ELR (cell line): Measurements from ENCODE around the gene SNRNP48.
A peak's percentile ranks its signal among the peaks of the same experiment; 100 is the strongest.

Experiments
- DNase-seq: peaks from one replicate; pipeline ENCODE4 v3.0.0-alpha.2; 2015; ENCODE audit warnings: low read depth

SNRNP48 gene, protein sequence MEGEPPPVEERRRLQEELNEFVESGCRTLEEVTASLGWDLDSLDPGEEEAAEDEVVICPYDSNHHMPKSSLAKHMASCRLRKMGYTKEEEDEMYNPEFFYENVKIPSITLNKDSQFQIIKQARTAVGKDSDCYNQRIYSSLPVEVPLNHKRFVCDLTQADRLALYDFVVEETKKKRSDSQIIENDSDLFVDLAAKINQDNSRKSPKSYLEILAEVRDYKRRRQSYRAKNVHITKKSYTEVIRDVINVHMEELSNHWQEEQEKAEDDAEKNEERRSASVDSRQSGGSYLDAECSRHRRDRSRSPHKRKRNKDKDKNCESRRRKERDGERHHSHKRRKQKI

DNA sequence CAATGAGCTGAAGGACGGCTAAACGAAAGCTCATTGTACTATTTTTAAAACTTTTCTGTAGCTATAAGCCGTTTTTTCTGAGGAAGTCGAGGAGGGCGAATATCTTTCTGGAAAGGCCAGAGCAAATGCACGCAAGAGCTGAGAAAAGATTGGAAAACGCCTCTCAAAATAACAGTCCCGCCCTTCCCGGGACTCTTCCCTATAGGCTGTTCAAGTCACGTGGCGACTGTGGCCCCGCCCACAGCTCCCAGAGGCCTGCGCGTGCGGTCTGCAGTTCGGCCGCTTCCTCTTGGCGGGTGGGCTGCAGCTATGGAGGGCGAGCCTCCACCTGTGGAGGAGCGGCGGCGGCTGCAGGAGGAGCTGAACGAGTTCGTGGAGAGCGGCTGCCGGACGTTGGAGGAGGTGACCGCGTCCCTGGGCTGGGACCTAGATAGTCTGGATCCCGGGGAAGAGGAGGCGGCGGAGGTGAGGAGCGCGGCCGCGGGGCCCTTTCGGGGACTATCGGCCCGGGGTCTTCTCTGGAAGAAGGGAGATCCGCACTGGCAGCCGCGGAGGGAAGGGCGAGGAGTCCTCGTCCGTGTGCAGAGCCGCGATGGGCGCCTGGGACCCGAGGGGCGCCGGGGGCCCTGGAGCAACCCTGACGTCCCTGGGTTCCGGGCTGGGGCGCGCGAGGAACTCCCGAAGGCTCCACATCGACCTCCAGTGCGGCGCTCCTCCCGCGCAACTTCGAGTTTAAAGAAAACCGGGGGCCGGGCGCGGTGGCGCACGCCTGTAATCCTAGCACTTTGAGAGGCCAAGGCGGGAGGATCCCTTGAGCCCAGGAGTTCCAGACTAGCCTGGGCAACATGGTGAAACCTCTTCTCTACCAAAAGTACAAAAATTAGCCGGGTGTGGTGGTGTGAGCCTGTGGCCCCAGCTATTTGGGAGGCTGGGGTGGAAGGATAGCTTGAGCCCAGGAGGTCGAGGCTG is at the start of gene SNRNP48:
SNRNP48 (plus strand) TSS at position 250 of the 969 bp plus-strand sequence; CDS start at position 310, 60 bp downstream.
- peak; percentile 95 for DNase-seq

DNA sequence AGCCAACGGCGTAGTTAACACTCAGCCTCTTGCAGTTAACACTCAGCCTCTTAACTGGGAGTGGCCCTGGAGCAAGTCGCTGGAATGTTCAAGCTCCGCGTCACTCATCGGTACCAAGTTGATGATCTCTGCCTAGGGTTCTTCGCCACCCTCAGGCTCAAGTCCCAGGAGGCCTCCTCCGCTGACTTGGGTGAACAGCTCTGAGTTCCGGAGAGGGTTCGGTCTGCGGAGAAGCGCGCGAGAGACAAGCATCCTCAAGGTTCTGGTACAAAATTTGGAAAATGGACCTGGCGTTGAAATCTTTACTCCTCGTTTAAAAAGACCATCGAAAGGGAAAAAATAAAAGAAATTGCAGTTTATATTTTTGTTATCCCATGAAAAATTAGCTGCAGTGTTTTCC is 49.4 kb upstream of the SNRNP48 start:
- DNase-seq, result no peak

DNA sequence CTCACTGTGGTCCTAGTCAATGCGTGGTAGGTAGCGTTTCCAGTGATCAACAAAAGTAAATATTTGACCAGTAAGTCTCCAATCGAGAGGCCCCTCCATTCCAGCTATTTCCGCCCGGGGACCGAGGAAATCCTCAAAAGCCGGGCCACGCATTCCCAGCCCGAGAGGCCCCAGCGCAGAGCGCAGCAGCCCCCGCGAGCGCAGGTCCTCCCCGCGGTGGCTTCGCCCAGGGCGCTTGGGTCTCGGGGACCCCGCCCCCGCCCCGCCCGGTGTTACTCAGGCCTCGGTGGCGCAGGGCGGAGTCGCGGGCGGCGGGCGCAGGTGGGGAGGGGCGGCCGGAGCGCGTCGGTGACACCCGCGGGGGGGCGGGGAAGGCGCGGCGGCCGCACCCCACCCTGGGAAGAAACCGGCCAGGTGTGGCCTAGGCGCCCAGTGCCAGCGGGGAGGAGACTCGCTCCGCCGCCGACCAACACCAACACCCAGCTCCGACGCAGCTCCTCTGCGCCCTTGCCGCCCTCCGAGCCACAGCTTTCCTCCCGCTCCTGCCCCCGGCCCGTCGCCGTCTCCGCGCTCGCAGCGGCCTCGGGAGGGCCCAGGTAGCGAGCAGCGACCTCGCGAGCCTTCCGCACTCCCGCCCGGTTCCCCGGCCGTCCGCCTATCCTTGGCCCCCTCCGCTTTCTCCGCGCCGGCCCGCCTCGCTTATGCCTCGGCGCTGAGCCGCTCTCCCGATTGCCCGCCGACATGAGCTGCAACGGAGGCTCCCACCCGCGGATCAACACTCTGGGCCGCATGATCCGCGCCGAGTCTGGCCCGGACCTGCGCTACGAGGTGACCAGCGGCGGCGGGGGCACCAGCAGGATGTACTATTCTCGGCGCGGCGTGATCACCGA is 48.6 kb upstream of the SNRNP48 start, which contains the start of gene DSP:
DSP (plus strand) TSS at position 497 of the 890 bp plus-strand sequence; CDS start at position 742, 245 bp downstream.
- DNase-seq, result peak; percentile 31

DNA sequence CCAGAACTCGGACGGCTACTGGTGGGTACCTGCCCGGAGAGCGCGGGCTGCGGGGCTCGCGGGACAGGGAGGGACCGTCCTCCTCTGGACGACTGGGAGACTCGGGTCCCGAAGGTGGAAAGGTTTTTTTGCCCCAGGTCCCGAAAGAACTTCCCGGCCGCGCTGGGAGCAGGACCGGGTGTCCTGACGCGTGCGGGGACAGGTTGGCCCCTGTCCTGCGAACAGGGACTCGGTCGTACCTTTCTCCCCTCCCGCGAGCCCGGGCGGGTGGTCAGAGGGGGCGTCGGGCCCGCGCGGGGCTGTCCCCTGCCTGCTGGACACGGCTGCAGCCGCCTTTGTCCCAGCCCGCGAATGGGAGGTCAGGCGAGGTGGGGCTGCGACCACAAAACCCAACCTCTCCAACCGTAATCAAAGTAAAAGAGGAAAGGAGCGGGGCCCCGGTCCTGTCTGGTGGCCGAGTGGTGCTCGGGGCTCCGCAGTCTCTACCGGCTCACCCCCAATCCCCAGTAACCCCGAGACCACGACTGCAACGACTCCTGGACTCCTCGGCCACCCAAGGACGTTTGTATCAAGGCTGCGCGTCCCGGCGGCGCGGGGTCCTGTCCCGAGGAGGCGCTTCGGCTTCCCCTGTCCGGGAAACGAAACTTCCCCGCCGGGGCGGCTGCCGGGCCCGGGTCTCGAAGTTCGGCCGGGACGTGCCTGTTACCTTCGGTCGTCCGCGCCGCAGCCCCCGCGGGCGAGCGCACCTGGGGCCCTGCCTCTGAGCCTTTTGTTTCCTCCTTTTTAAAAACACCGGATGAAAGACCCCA is 47.7 kb upstream of the SNRNP48 start:
- DNase-seq, result peak; percentile 32

DNA sequence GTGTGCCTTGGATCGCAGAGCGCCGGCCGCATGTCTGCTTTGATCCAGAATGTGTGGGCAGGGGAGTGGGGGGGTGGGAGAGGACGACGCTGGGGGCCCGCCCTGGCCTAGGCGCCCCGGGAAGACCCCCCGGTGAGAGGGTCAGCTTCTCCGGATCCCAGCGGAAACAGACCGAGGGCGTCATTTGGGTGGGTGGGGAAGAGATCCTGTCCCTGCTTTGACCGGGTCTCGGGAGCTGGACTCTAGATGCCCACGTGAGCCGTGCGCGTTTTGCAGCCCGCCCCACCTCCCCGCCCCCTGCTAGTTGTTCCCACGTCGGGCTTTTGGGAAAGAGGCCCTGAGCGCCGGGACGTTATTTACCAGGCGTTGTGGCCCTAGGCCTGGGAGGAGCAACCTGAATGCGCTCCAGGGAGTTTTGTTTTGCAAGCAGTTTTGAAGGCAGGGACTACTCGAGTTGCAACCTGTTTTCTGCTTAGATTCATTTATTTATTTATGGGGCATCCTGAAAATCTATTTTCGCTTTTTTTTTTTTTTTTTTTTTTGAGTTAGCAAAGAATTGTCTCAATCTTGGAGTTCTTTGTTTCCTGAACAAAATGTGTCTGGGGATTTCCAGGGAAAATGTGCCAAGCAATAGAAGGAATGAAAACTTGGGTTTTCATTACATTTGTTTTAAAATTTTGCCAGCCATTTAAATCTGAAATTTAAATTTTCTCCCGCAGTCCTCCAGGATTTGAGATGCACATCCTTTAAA is 46.9 kb upstream of the SNRNP48 start:
- peak; percentile 28 for DNase-seq

DNA sequence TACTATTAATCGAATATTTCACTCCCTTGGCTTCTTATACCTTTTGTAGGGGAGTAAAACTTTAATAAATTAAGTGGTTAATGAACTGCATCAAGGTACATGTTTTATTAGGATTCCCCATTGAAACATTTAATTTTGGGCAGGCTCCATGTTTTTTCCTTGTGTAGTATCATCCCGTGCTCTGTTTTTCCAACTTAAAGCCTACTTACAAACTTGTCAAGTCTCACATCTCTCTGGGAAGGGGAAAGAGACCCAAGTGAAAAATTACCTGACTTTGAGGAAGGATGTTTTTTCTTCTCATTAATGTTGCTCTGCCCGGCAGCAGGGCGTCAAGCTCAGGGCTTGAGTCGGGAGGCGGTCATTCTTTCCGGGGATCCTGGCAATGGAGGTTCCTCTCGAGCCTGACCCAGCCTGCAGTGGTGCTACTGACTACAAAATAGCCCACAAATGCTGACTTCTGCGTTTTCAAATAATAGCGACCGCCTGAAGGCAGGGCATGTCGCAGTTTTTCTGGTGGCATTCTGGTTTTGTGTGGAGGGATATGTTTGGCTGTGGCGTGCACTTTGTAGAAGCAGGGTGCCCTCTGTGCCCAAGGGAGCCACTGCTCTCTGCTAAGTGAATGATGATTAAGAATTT is 46.1 kb upstream of the SNRNP48 start:
- DNase-seq, result no peak

DNA sequence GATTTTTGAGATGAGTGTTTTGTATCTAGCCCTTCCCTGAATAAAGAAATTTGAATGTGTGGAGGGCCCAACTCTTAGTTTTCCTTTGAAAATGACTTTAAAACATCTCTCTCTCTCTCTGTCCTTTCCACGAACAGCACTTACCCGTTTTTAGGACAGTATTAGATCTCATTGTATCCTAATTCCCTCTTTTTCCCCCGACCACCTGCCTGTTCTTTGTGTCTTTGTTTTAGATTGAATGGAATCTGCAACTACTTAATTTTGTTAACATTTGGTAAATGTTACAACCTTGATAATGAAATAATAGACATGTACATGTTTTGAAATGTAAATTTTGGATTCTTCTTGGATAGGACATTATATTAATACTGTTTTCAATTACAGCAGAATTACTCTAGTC is 45.4 kb upstream of the SNRNP48 start:
- DNase-seq, result no peak

DNA sequence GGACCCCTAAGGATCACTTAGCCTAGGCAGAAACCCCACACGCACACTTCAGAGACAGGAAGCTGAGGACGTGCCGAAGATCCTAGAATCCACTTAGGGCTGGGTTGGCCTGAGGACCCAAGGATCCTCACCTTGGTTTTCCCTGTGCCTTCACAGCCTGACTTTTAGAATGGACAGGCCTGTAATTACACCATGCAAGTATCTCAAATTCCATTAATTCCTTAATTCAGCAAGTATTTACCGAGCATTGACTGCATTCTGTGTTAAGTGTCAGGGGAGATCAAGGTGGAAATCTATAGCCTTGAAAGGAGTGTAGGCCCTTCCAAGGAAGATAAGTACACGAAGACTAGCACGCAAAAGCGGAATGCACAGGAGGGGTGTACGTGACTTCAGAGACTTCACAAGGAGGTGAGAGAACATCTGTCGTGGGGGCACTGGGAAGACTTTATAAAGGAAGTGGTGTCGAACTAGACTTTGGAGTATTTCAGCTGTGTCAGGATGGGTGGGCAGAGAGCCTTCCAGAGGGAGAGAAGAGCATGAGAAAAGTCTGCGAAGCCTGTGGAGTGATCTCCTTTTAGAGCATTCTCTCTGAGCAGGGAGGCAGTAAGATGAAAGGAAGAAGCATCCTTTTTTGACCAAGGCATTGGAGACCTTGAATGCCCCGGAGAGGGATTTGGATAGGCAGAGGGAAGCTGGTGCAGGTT is 44.5 kb upstream of the SNRNP48 start:
- DNase-seq, result no peak

DNA sequence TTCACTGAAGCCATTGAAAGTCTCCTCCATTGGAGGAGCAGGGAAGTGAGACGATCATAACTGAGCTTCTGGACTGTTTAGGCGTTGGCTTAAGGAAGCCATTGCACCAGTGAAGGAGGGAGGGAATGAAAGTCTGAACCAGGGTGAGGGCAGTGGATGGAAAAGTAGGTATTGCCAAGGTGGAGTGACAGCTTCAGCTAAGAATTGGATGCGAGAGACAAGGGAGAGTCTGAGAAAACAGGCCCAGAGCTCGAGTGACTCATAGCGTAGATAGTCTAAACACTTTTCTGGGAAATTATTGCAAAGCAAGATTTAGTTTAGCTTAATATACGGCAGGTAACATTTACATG is 44.0 kb upstream of the SNRNP48 start:
- no peak for DNase-seq

DNA sequence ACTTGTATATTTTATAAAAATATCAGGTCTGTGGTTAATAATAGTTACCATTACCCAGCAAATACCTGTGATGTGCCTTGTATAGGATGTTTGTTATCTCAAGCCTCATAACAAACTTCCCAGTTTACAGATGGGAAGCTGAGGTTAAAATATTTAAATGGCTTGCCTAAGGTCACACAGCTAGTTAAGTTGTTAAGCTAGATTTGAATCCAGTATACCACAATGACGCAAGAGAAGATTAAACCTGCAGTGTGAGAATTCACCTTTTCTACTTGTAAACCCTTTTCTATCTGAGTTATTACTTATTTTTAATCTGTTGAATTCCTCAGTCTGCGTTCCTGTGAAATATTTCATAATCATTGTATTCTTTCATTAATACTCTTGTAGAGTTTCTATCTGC is 43.6 kb upstream of the SNRNP48 start:
- DNase-seq, result no peak

DNA sequence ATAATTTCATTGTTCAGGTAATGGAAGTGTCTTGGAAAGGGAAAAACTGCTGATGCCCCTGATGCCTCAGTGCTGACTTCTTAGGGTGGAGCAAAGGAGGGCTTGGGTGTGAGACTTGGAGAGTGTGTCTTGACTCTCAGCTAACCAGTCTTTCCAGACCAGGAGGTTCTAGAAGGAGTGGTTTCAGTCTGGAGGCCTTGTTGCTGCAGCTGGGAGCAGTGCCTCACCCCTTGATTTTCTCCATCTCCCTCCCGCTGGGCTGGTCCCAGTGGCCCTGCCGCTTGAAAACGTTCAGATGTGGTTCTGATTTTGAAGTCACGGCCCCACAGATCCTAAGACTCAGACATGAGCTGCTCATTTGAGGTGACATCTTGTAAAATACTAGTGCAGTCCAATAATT is 43.1 kb upstream of the SNRNP48 start:
- no peak for DNase-seq

DNA sequence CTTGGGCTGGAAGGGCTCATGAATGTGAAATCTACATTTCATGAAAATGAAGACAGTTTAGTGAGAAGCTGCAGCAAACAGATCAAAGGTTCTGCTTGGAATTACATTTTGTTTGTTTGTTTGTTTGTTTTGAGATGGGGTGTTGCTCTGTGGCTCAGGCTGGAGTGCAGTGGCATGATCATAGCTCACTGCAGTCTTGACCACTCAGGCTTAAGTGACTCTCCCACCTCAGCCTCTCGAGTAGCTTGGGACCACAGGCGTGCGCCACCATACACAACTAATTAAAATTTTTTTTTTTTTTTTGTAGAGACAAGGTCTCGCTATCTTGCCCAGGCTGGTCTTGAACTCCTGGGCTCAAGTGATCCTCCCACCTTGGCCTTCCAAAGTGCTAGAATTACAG is 42.7 kb upstream of the SNRNP48 start:
- DNase-seq, result no peak

DNA sequence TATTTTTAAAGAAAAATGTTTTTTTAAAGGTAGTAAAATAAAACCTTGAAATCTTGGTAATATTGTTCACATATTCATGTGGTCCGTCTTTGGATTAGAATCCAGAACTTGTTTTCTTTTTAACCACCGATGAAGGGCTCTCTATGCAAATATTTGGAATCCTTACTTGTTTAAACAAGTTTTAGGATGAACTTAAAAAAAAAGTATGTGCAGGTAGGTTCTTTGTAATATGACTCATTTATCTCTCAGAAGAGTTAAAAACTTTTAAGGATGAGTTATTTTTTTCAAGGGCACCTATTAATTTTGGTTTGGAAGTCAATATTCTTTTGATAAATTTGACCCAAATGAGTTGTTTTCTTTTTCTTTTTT is 39.6 kb upstream of the SNRNP48 start:
- no peak for DNase-seq

DNA sequence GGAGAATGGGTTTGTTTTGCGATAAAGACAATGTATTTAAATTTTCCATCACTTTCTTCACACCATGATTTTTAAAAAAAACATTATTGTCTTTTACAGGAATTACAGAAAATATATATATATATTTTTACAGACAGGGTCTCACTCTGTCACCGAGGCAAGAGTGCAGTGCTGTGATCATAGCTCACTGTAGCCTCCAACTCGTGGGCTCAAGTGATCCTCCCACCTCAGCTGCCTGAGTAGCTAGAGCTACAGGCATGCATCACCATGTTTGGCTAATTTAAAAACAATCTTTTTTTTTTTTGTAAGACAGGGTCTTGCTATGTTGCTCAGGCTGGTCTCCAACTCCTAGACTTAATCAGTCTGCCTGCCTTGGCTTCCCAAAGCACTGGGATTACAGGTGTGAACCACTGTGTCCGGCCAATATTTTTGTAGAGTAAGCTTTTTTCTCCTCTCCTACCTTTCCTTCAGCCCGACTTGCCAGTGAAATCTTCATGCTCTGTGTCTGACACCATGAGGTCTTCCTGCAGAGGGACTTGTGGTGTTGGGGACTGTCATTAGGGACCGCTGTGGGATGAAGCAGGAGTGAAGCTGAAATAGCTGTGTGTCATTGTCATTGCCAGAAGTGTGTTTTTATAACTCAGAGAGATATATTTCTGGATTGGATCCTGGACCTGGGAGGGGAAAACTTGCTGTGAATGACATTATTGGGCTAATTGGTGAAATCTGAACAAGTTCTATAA is 35.3 kb upstream of the SNRNP48 start:
- DNase-seq, result no peak

DNA sequence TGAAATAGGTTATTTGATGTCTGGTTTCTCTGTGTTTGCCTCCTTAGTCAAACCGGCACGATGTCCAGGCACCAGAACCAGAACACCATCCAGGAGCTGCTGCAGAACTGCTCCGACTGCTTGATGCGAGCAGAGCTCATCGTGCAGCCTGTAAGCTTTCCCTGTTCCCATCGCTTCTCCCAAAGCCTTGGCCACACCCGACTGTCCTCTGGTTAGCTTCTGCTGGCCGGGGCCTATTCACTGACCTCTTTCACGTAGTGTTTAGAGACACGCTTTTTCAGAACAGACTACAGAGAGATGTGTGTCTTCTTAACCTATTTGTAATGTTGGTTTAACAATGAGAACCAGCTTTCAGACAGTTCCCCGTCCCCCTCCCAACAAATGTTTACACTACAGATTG is 34.3 kb upstream of the SNRNP48 start:
- DNase-seq, result no peak

DNA sequence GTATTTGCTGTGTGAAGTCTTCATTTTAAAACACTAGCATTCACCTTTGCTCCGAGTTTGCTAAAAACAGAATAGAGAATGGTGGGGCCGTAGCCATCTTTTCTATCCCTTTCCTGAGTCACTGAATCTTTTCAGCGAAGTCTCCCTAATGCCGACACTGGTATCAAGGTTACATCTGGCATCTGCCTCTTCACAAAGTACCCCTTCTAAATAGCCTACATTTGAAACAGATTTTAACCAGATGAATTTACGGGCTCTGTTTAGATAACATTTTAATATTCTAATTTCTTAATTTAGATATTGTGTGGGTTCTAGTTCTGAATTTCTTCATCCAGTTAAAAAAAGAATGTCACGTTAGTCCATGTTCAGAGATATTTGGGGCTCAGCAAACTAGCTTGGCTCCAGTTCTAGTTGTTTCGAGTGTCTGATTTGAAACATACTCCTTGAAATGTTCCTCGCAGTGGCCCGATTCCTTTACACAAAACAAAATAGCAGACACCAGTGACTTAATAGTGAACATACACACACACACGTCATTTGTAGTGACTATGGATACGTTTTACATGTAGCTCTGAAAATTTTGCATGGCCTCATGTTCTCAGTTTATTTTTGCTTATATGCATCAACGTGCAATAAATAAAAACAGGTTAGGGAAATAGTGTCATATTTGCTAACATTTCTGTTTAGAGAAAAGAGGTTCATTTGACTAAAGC is 33.4 kb upstream of the SNRNP48 start:
- no peak for DNase-seq

DNA sequence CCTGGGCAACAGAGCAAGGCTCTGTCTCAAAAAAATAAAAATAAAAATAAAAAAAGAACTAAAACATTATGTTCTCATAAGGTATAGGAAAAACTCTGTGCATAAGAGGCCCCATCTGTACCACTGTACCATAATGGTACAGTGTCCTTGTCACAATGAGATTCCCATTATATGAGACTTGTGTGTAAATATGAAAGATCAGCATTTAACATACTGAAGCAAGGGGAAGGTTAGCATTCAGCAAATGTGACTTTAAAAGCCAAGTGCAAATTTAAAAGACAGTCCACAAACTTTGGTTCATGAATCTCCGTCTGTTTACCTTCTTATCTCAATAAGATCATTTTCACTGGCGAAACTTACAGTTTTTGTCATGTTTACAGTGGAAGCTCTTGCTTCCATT is 32.3 kb upstream of the SNRNP48 start:
- DNase-seq, result no peak

DNA sequence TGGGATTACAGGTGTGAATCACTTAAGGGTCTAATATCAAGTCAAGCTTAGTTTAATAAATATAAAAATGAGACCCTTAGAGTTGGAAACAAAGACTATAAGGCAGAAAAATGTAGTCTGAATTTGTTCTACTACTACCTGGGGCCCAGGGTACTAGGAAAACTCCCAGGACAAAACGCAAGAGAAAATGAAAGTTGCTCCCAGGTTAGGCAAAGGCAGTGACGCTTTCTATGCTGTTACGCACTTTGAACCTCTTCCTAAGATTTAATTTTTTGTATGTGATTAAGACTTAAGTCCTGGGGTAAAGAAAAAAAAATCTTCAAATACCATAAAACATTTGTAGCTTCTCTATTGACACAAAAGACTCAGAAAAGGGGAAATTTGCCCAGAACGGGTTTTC is 31.2 kb upstream of the SNRNP48 start:
- no peak for DNase-seq
